GM21381 (cell line): ENCODE data around the gene HYLS1.

Source experiments
- ATAC-seq: cut with Tn5 transposase; IDR thresholded peaks from one replicate; pipeline ENCODE4 v1.9.1; 2021; ENCODE audit warnings: mild to moderate bottlenecking, moderate library complexity; ENCODE audit not compliant: unreplicated experiment

The HYLS1 gene

DNA sequence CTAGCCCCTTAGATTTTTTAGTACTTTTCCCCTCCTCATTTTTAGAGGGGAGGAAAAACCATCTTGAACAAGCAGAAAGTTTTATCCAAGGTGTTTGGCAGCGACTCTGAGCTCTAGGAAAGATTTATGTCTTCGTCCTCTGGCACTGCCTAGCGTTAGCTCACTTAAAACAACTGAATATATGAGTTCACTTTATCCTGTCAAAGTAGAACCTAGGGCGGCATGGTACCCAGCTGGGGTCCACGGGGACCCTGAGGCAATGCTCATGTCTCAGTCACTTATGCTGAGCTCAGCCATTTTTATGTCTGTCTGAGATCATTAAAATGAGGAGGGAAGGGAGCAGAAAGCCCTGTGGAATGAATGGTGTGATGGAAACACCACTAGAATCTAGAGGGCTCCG is 44.2 kb downstream of the HYLS1 start:
- no peak for ATAC-seq

DNA sequence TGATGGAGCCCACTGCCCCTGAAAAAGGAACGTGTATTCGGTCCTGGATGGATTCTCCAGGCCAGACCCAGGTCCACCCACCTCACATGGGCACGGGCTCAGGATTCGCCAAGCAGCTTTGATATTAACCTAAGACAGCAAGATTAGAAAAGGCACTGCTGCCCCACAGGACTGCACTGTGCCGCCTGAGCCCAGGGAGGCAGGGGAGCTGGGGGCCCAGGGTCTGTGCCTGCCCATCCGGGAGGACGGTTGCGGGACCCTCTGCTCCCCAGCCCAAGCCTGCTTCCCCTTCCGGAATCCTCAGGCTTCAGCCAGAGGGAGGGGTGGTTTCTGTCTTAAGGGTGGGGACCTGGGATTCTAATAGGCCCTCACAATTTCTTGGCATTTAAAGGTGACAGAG is 44.8 kb downstream of the HYLS1 start:
- ATAC-seq = no peak

DNA sequence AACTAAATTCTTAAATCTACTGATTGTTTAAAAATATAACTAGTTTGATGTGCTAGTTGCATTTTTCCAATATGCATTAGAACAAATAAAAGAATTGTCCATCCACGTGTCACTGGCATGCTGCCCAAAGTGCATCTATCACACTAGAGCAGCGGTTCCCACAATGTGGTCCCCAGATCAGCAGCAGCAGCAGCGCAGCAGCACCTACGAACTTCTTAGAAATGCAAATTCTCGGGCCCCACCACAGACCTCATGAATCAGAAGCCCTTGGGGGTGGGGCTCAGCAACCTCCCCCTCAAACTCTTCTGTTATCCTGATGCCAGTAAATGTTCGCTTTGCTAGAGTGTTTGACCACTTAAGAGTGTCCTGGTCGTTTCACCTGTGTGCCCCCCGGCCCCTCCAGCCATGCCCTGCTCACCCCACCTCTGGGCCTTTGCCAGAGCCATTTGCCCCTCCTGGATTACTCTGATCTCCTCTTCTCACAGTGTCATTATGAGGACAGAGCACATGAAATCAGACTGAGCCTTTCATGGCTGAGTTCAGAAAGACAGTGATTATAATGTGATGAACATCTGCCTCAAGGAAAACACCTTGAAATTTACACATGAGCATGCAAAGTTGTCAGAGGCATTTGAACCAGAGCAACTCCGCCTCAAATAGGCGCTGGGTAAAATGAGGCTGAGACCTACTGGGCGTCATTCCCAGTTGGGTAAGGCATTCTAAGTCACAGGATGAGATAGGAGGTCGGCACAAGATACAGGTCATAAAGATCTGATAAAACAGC is 45.8 kb downstream of the HYLS1 start:
- ATAC-seq = no peak

DNA sequence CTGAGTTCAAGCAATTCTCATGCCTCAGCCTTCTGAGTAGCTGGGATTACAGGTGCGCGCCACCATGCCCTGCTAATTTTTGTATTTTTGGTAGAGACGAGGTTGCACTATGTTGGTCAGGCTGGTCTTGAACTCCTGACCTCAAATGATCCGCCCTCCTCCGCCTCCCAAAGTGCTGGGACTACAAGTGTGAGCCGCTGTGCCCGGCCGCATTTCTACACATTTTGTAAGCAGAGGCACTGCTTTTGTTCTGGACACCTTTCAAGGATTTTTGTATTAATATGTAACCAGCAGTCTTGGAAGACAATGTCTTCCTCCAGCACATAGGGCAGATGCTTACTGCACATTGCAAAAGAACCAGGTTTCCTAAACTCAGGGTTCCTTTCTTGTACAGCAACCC is 47.0 kb downstream of the HYLS1 start:
- ATAC-seq = no peak

DNA sequence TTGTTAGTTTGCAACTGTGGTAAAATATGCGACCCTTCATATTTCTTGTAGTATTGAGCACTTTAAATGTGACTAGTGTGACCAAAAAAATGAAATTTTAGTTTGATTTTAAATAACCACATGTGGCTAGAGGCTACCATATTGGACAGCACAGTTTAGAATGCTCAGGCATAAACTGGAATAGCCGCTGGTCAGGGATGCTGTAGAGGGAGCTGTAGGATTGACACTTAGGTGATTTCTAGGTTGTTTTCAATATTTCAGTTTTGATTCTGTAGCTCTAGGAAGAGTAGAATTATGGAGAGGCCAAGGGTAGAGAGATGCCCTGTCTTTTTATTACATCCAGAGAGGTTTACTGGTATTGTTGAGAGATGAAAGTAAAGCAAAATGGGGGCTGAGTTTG is 47.6 kb downstream of the HYLS1 start:
- ATAC-seq = no peak

DNA sequence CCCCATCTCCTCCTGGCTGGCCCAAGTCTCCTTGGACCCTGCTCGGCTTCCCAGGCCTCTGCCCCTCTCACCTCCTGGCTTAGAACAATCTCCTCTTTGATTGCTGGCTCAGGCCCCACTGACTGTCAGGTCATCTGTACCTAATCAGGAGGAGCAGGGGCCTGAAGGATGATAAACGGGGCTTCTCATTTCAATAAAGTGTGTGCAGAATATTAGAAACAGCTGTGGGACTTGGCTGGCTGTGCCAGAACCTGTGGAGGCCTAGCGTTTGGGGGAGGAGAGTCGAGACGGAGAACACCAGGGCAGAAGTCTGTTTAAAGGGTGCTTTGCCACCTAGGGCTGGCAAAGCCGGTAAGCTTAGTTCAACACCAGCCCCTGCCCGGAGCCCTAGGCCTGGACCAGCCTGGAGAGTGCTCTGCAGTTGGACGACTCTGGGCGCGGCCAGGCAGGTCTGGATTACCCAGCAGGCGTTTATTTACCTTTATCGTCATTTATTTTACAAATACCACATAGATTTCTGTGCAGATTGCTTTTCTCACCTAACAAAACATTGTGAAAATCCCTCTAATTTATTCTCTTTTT is 48.2 kb downstream of the HYLS1 start:
- no peak for ATAC-seq

DNA sequence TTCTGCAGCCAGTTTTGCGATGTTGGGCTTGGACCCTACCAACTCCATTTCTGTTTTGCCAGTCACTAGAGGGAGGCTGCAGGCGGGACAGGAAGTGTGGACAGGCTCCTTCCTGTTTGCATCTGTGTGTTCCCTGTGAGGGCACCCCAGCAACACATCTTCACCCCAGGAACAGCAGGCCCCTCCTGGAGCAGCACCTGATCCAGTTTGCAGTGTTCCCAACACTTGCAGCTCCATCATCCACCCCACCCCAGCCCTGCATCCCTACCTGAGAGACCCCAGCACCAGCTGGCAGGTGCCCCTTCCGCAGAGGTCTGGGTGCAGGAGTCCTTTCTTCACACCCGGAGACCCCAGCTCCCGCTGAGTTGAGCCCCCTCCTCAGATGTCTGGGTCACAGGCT is 51.0 kb downstream of the HYLS1 start:
- no peak for ATAC-seq

DNA sequence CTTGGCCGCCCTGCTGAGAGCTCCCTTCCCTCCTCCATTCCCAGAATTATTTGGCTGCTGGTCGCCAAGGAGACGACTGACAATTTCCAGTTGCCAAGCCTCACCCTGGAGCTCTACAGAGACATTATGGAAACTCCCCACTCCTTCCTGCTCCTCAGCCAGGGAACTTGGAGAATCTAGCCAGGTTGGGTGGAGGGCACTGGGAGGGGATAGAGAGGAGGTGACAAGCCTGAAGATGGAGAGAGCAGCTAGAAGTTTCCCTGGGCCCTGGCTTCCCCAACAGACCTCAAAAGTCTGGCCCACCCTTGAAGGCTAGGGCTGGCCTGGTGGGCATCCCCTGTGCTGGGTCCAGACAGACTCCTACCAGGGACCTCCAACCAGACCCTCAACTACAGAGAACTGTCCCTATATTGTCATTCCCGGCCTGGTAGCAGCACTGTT is 51.6 kb downstream of the HYLS1 start:
- ATAC-seq = no peak

DNA sequence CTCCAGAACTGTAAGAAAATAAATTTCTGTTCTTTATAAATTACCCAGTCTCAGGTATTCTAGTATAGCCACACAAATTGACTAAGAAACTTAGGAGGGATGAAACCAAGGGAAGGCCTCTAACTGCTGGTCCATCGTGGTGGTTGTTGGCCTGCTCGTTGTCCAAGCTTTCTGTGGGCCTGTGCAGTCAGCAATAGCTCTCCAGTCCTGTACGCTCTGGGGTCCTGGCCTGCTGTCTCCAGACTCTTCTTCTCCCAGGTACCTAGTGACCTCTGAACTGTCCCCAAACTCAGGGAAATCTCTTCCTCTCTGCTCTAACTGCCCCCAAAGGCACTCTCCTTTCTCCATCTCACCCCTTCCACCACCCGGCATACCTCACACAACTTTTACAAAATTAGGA is 52.7 kb downstream of the HYLS1 start:
- no peak for ATAC-seq

DNA sequence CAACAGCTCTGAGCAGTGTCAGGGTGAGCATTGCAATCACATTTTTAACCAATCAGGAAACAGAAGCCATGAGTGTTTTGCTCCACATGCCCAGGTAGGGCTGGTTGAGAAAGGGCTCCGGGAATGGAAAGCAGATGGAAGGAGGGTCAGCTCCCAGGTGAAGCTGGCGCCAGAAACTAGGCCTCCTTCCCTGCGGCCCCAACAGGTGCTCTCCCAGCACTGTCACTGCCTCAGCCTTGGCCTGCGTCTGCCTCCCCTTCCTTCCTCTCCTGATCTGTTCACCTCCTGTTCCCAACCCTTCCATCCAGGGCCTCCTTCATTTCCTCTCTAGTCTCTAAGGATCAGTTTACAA is 53.8 kb downstream of the HYLS1 start:
- ATAC-seq = no peak

DNA sequence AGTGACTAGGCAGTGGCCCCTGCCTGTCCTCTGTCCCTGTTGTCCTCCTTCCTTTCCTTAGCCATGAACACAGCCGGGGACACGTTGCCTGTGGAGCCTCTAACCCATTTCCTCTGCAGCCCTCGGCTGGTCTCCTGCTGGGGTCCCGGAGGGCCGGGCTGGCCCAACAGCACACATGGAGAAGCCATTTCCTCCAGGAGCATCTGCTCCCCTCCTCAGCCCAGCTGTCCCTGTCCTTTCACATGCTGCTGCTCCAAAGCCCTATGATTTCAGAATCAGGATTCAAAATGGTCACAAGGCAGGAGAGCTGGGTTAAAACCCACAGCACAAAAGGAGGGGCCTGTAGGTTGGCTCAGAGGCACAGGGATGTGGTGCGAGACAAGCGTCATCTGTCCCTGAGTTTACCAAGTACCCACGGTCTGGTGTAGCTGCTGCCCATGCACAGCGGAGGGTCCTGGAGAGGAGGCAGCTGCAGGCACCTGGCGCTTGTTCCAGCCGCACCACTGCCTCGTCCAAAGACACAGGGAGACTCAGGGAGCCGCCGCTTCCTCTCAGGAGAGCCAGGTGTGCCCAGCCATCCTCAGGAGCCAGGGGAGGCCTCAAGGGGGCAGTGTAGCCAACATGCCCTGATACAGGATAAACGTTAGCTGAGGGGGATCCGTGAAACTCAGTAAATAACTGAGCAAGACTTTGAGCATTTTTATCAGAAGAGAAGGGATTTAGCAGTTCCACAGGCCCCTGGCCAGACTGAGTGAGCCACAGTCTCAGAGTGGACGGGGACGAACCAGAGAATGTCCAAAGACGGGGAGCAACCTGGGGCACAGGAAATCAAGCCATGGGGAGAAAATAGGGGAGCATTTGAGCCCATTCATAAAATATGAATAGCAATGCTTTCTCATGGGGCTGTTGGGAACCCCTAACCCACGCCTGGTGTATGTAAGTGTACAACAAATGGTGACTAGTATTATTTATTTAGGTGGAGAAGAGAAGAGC is 54.4 kb downstream of the HYLS1 start:
- no peak for ATAC-seq

DNA sequence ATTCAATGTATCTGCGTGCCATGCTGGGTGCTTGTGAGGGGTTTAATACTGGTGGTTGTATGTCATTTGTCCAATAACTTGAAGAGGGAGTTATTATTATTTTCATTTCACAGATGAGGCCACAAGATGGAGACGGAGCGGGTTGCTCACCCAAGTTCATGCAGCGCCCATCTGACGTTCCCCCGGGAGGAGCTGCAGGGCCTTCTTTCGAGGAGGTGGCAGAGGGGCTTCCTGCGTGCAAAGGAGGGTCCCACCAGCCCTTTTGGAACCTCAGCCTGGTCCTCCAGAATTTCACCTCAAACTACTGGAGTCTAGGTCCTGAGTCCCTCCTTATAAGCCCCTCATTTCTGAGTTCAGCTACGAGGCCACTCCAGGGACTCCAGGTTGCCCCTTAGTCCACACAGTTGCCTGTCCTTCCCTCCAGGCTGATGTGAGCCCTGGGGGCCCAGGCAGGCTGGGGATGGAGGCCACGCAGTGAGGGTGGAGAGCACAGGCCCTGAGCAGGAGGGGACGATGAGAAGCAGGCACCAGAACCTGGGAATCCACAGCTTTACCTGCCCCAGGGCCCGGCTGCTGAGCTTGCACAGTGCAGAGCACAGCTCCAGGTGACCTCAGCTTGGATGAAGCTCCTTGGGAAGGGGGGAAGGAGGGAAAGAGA is 55.4 kb downstream of the HYLS1 start:
- no peak for ATAC-seq

DNA sequence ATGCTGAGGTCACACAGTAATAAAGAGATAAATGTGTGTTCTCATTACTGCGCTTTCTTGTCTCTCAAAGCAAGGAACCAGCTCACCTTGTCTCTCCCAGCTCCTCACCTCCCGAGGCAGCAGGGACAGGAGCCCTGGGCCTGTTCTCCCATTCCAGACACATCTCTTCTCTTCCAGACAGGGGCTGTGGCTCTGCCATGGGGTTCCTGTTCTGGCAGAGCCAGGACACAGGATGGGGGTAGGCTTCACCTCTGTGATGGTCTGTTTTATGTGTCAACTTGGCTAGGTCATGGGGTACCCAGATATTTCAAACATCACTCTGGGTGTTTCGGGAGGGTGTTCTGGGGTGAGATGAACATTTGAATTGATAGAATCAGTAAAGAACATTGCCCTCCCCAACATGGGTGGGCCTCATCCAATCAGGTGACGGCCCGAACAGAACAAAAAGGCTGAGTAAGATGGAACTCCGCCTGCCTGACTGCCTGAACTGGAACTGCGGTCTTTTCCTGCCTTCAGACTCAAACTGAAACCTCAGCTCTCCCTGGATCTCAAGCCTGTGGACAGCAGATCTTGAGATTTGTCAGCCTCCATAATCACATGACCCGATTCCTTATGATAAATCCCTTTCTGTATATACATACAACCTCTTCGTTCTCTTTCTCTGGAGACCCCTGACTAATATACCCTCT is 56.3 kb downstream of the HYLS1 start:
- no peak for ATAC-seq

DNA sequence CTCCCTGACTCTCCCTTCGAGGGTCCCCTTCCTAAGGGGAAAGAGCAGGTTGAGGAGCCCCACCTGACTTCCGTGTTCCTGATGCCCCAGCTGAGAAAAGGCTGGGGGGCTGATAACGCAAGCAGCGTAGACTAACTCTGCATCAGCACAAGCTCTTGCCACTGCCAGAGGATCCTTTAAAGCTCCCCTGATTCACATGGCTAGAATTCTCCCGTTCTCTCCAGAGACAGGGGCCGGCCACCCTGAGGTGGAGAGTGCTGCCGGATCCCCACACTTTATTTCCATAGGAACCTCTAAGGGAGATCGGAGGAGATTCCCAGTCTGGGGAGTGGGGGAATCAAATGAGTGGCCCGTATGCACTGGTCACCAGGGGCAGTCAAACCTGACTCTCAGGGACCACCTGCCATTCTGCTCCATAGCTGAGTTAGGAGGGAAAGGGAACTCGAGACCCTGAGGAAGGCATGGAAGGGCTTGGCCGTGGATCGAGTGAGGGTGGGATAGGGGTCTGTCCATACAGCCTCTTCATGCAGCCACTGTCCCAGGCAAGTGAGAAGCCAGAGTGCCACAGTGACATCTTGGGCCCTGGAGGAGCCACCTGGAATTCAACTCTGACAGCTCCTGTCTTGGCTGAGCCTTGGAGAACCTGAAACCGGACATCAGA is 57.0 kb downstream of the HYLS1 start:
- ATAC-seq = no peak

DNA sequence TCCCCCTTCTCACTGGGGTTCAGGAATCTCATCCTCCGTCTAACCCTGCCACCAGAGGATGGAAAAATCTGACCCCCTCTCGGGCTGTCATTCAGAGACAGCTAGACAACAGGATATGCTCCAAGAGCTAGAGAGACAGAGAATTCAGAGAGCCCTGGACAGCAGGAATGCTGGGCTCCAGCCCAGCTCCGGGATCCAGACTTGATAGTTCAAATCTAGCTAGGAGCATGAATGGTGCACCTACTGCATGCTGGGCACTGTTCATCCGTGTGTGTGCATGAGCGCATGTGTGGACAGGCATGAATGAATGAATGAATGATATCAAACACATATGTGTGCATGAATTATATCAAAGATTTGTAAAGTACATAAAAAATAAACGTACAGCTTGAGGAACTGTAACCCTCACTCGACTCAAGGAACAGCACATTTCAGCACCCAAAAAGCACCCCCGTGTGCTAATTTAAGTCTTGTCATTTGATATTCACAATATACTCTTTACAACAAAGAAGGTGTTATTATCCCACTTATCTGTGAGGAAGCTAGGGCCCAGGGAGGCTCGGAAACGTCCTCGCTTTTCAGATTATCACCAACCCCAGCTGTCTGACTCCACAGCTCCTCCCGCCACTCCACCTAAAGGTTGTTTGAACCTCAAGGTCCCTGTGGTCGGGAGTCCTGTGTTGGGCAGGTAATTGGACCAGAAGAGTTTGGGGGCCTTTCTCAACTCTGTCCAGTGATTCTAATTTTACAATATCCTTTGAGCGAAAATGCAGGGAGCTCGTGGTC is 57.7 kb downstream of the HYLS1 start:
- ATAC-seq = no peak

DNA sequence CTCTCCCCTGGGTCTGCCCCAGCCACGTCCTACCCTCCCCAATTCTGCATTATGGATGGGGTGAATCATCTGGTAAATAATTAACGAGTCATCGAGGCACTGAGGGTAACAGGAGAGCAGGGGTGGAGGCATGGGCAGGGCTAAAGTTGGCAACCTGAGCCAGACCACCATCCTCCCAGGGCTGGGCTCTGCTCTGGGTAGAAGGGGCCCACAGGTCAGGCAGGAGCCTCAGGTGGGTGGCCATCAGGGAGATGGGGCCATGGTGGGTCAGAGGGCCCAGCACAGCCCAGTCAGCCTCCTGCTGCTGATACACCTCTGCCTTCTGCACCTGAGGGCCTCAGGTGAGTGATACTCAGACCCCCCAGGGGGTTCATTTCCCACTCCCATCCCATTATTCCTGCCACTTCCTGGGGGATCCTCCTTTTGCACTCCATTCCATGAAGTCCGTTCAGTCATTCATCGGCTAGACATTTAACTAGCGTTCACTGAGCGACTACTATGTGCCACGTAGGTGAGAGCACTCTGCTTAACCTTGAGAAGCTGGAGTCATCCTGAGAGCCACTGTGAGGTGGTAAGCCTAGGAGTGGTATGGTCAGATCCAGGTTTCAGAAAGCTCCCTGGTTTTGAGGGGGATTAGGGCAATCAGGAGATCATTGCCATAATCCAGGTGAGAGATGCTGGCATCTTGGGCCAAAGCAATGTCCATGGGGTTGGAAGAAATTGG is 58.5 kb downstream of the HYLS1 start, which contains the start of gene VSIG10L2:
Gene VSIG10L2, plus strand, starts transcription at position 248 of the 724 bp plus-strand sequence. Its CDS starts 12 bp downstream, at position 260.
- no peak for ATAC-seq

DNA sequence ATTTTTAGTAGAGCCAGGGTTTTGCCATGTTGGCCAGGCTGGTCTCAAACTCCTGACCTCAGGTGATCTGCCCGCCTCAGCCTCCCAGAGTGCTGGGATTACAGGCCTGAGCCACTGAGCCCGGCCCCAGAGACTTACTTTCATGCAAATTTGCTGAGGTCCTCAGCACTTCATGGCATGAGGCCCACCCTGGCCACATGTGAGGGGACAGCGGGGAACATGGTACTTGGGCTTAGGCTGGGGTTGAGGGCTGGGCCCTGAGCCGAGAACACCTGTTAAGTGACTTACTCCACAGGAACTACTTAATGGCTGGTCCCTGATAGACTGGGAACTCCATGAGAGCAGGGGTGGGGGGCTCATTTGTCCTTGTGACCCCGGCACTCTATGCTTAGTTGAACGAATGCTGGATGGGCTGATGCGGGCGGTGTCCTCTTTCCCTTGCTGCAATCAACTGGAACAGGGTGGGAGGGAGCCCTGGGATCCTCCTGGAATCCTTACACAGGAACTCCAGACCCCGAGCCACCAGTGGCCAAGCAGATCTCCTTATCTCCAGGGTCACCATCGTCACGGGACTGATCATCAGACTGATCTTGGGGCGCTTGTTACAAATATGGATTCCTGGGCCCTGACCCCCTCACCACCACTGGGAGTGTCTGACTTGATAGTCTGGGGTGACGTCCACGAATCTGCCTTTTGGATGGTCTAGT is 59.4 kb downstream of the HYLS1 start:
- no peak for ATAC-seq
